Adrenal gland (tissue), 12 donors: Measurements from ENCODE around the gene GMIP. TPM values are rescaled to one million over a fixed set of nuclear protein-coding genes. Genes with fewer than 3 reads are reported as not detected.
A peak's percentile ranks its signal among the peaks of the same experiment; 100 is the strongest.
"Not testable (repeated sequence)": the region's sequence is repeated elsewhere in the genome, so short reads cannot be mapped to it uniquely, and the experiment has no call there.

Experiments
- DNase-seq, 7 donors: peaks; one replicate each; pipeline ENCODE4 v3.0.0-alpha.2; 2019 to 2020
- H3K27ac ChIP-seq, 5 donors: fragments of 200-600 bp; sonication (generic) in 4 of 5; 1 replicate in 3 of 5; 2 replicates in 2 of 5; pipeline versions ENCODE4 v1.5.1 to v1.8.0; 2016 to 2020; ENCODE audit warnings: mild to moderate bottlenecking in 1 of 5
- H3K27me3 ChIP-seq: fragments of 200-600 bp; 2 replicates; pipeline ENCODE4 v1.8.0; 2021
- H3K36me3 ChIP-seq, 2 donors: fragments of 200-600 bp; replicated peaks in 1 of 2; 1 replicate in 1 of 2; 2 replicates in 1 of 2; pipeline versions ENCODE4 v1.5.1 to v1.8.0; 2018 to 2022
- H3K4me1 ChIP-seq, 2 donors: fragments of 200-600 bp; replicated peaks in 1 of 2; 1 replicate in 1 of 2; 2 replicates in 1 of 2; pipeline versions ENCODE4 v1.5.1 to v1.8.0; 2018 to 2021
- H3K4me3 ChIP-seq, 4 donors: fragments of 200-600 bp; sonication (generic) in 3 of 4; one replicate each; pipeline ENCODE4 v1.5.1; 2016 to 2018
- H3K9me3 ChIP-seq, 3 donors: fragments of 200-600 bp; sonication (generic) in 1 of 3; replicated peaks in 1 of 3; 1 replicate in 2 of 3; 2 replicates in 1 of 3; pipeline versions ENCODE4 v1.5.1 to v1.8.0; 2016 to 2021
- CTCF ChIP-seq, 6 experiments: fragments of 450-650 bp in 4 of 6; fragments of 200-600 bp in 2 of 6; sonication (generic) in 1 of 6; IDR thresholded peaks; 1 replicate in 5 of 6; 2 replicates in 1 of 6; pipeline versions ENCODE4 v1.5.1 to v1.8.0; 2016 to 2021; ENCODE audit warnings: antibody characterized with exemption in 6 of 6, mild to moderate bottlenecking in 2 of 6, moderate library complexity in 1 of 6
- POLR2A ChIP-seq, 2 donors: fragments of 450-650 bp; IDR thresholded peaks; one replicate each; pipeline ENCODE4 v1.6.1; 2017; ENCODE audit warnings: antibody characterized with exemption in 2 of 2, mild to moderate bottlenecking in 2 of 2, moderate library complexity in 1 of 2
- WGBS, 4 donors: extraction: QIAGEN DNeasy Blood & Tissue Kit in 2 of 4; methylation state at CpG; one replicate each; pipeline versions ENCODE4 v1.1.5 to v1.1.7; 2013 to 2017; 5-methylcytosine and 5-hydroxymethylcytosine counted together
- intact Hi-C, 2 donors: fragments of 100-400 bp; cut with DNase I; formaldehyde crosslinking; loops; one replicate each; pipeline versions ENCODE4 v1.14.1 to v1.15.0; 2022 to 2023
- polyA plus RNA-seq, 3 donors: library from polyadenylated mRNA; stranded (reverse); fragments of 200-250 nt in 2 of 3; fragments of 350-450 nt in 1 of 3; fragmentation: Illumina TruSeq in 1 of 3; extraction: RNeasy Lipid Tissue Mini Kit (QIAGEN cat#74804) in 1 of 3; gene quantifications; one replicate each; pipeline ENCODE4 v1.2.3, GENCODE V29; 2013 to 2014
- total RNA-seq, 9 donors: library from RNA; depleted of rRNA in 4 of 9; stranded (reverse); fragments of >200 nt in 4 of 9; fragments of 120-200 nt in 1 of 9; fragmentation: NEBNext Ultra II Directional in 1 of 9; extraction: Animal tissue kit (Norgen Biotek cat#: 25700) in 1 of 9; gene quantifications; one replicate each; pipeline versions ENCODE4 v1.1.0 to v1.2.4, GENCODE V29; 2013 to 2023
- donor health status: healthy with polysubstance abuse.
- donor health status: Bipolar disorder and iron deficiency.
- donor health status: DM: yes; HTN: yes; CAD: no.
- donor health status: DM: no; HTN: no; CAD: no.
- donor health status: DM: no; HTN: no; CAD: no.
- donor health status: DM: yes; HTN: yes; CAD: no.

The GMIP gene
- total and polyA plus RNA-seq, 12 donors, result 0.44 to 17.0 (median 9.6) TPM

- WGBS, 4 donors, result 91 to 98% (median 96%) methylated on average over 6 of the region's 6 CpGs
- no peak for DNase-seq
- TF ChIP-seq CTCF (IDR thresholded peaks at IDR 0.05) (no peak), POLR2A (IDR thresholded peaks at IDR 0.05) (no peak)
- Histone ChIP-seq H3K27me3 (no peaks in the 10 kb centered on the region), H3K27ac (no peak overlapping the region), H3K4me3 (no peak overlapping the region), H3K4me1 (no peaks in the 10 kb centered on the region), H3K36me3 (no peaks in the 10 kb centered on the region), H3K9me3 (peaks cover 0 to 8% (median 0%) of the 10 kb centered on the region in 3 donors)
- intact Hi-C loops, result no loop called here
These were observed 43.1 kb upstream of the GMIP start for GRCh38 chr19:19686580-19686979.

- H3K27ac ChIP-seq, H3K36me3 ChIP-seq, H3K4me3 ChIP-seq, intact Hi-C loops, H3K4me1 ChIP-seq, H3K9me3 ChIP-seq, H3K27me3 ChIP-seq: not testable (repeated sequence)
- DNase-seq, result peak in 1 of 7 donors; percentile 44
- WGBS, 4 donors, result 94 to 98% (median 96%) methylated on average over 15 of the region's 15 CpGs
These were observed 42.7 kb upstream of the GMIP start for GRCh38 chr19:19686119-19686518.

GRCh38 chr19:19679176-19680073 lies 36.0 kb upstream of the GMIP start:
- Histone ChIP-seq H3K4me3 (no peak overlapping the region), H3K27ac (no peak overlapping the region), H3K27me3 (no peaks in the 10 kb centered on the region), H3K4me1 (no peaks in the 10 kb centered on the region), H3K9me3 (no peaks in the 10 kb centered on the region), H3K36me3 (peaks cover 0 to 35% of the 10 kb centered on the region in 2 donors)
- DNase-seq, result peak in 1 of 7 donors; percentile 29
- TF ChIP-seq CTCF (IDR thresholded peaks at IDR 0.05), result no peak
- TF ChIP-seq POLR2A (IDR thresholded peaks at IDR 0.05), result no peak
- 97 to 98% (median 97%) methylated on average over 20 of the region's 20 CpGs for WGBS, 4 donors
- intact Hi-C loops, result no loop called here

- H3K9me3 ChIP-seq, result no peaks in the 10 kb centered on the region
These were observed 34.1 kb upstream of the GMIP start for GRCh38 chr19:19677579-19677978.

More at GRCh38 chr19:19677579-19677978, 34.1 kb upstream of the GMIP start:
- no peak for TF ChIP-seq CTCF (IDR thresholded peaks at IDR 0.05)
- WGBS, 4 donors, result 93 to 98% (median 97%) methylated on average over 6 to 7 of the region's 7 CpGs
- peaks cover 0 to 35% of the 10 kb centered on the region in 2 donors for H3K36me3 ChIP-seq
- no peaks in the 10 kb centered on the region for H3K4me1 ChIP-seq
- intact Hi-C loops, result no loop called here
- peak in 1 of 7 donors; percentile 29 for DNase-seq
- H3K4me3 ChIP-seq, result no peak overlapping the region
- H3K27me3 ChIP-seq, result no peaks in the 10 kb centered on the region
- no peak overlapping the region for H3K27ac ChIP-seq
